Nucleus accumbens (tissue), 56 donors: ENCODE results near the gene TDRD12.

Source experiments
- DNase-seq, 56 donors: peaks; one replicate each; lab custom pipeline; 2025; lab: John Stamatoyannopoulos, UW

TDRD12 gene

DNA sequence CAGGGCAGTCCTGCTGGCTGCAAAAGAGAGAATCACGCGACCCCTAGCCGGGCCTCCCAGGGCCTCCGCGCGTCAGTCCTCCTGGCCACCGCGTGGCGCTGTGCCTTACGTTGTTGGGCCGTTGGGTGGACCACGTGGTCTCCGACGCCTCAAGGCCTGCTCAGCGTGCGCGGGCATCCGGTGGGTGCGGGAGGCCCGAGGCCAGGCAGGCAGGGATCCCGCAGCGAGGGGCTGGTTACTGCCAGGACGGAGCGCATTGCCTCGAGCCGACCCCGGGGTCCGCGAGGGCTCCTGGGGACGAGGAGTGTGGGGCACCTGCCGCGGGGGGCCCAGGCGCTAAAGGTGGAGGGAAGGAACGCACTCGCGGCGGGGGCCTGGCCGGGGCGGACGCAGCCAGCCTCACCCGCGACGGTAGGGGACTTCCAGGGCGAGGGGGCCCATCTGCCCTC, at the start of gene TDRD12:
TDRD12 (plus strand) TSS at position 157 of the 449 bp plus-strand sequence. CDS start 306 bp downstream, outside the sequence.
- DNase-seq: no peak

GRCh38 chr19:32671883-32672593, 47.5 kb upstream of the TDRD12 start:
- DNase-seq: no peak

GRCh38 chr19:32672841-32673240, 46.7 kb upstream of the TDRD12 start:
- DNase-seq: no peak

DNA sequence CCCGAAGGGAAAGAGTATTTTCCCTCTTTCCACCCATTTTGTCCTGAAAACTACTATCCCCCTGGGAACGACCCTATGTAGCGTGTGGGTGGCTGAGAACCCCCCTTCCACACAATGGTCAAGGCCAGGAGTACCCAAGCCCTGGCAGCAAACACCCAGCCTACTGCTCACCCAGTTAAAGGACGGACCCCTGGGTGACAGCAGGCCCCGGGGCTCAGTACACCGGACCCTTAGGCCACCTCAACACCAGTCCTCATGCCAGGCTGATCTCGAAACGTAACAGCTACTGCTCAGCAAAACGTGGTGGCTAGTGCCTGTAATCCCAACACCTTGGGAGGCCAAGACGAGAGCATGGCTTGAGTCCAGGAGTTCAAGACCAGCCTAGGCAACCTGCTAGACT, 46.0 kb upstream of the TDRD12 start:
- DNase-seq: no peak

DNA sequence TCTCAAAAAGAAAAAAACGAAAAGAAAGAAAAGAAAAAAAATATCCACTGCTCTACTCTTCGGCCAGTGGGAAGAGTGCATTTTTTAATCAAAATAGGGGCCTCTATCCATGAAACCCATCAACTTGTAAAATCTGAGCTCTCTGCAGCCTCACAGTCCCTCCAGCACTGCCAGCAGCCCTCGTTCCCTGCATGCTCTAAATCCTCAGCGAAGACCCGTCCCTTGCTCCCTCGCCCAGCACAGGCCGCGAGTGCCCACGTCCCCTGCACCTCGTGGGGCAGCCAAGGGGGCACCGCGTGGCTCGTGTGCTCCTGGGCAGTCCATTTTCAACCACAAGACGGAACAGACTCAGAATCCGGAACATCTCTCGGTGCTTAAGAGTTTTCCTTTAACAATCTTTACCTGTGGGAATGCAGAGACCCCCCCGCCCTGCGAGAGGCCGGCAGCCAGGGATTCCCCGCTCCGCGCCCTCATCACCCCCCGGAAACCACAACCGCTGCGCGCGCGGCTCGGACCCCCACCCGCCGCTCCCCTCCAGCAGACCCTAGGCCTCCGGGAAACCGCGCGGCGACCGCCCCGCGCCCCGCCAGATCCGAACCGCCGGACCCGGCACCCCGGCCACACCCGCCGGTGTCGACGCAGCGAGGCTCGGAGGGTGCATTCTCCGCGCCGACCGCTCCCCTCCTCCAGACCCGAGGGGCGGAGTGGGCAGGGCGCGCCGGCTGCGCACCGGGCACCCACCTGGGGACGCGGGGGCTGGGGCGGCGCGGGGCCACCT, 45.2 kb upstream of the TDRD12 start:
- peak in 3 of 56 donors; percentile 11 to 44 (median 28) for DNase-seq

DNA sequence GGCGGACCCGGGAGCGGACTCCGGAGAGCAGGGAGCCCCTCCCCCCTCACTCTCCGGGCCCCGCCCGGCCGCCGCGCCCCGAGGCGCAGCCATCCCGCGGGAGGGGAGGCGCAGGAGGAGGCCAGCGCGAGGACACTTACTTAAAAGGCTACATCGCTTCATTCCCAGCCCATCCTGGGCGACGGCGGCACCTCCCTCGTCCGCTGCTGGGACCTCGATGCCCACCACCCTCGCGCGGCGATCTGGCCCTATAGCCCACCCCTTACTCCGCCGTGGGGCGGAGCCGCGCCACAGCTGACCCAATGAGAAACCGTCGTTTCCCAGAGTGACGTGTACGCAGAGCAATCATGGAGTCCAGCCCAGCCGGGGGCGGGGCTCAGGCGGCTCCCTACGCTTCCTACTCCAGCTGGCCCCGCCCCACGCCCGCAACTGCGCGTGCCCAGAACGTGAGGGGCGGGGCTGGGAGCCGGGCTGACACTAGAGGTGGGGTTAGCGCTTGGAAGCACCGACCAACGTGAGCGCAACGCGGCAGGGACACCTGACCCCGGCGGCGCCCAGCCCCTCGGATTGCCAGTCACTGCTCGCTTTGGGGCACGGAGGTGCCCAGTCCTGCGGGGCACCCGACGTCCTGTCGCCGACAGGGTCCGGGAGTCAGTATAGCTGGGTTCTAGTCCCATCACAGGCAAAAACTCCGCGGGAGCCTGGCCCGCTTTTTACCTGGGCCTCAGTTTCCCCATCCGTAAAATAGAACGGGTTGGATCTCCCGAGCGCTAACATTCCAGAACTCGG, 44.4 kb upstream of the TDRD12 start, which contains the start of gene ANKRD27:
ANKRD27 (minus strand) TSS at position 250 of the 789 bp plus-strand sequence. CDS start 16,165 bp downstream, outside the sequence.
- DNase-seq: peak; percentile 80 to 99 (median 95)

GRCh38 chr19:32675720-32676185, 43.8 kb upstream of the TDRD12 start, which contains the start of gene RGS9BP:
RGS9BP (plus strand) TSS chr19:32675848; CDS start chr19:32676264, 416 bp downstream.
- peak in 45 of 56 donors; percentile 13 to 88 (median 71) for DNase-seq

DNA sequence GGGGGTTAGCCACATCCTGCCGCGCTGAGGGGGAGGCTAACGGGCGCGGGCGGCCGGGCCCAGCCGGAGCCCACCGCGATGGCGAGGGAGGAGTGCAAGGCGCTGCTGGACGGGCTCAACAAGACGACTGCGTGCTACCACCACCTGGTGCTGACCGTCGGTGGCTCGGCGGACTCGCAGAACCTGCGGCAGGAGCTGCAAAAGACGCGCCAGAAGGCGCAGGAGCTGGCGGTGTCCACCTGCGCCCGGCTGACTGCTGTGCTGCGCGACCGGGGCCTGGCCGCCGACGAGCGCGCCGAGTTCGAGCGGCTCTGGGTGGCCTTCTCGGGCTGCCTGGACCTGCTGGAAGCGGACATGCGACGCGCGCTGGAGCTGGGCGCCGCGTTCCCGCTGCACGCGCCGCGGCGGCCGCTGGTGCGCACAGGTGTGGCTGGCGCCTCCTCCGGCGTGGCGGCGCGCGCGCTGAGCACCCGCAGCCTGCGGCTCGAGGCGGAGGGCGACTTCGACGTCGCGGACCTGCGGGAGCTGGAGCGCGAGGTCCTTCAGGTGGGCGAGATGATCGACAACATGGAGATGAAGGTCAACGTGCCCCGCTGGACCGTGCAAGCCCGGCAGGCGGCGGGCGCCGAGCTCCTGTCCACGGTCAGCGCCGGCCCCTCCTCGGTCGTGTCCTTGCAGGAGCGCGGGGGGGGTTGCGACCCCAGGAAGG, 43.2 kb upstream of the TDRD12 start:
- no peak for DNase-seq

DNA sequence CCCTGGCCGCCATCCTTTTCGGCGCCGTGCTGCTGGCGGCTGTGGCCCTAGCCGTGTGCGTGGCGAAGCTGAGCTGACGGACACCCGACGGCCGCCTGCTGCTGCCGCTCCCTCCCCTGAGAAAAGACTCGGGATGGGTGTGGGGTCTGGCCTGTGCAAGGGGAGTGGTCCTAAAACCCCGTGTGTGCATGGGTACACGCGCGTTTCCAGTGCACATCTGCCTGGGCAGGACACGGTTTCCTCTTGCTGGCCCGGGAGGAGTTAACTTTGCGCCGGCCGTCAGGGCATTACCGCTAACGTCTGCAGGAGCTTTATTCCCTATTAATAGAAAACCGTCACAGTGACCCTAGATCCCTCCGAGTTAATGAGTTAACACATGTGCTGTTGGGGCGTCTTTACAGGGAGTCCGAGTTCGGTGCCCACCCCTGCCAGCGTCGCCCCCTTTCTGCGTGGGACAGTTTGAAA, 42.6 kb upstream of the TDRD12 start:
- DNase-seq: no peak

DNA sequence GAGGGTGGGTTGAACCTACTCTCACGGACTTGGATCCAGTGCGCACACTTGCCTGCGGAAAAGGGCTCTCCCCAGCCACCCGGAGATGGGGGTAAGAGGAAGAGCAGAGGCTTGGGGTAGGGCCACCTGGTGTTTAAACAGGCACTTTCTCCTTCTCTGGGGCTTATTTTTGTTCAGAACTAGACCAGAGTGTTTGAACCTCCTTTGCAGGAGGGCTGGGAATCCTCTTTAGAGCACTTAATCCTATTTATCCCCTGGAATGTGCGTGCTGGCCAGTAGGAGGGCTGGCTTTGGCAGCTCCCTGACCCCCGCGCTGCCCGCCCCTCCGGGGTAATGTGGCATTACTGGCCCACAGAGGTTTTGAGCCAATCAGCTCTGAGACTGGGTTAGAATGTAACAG, 41.9 kb upstream of the TDRD12 start:
- DNase-seq: no peak

DNA sequence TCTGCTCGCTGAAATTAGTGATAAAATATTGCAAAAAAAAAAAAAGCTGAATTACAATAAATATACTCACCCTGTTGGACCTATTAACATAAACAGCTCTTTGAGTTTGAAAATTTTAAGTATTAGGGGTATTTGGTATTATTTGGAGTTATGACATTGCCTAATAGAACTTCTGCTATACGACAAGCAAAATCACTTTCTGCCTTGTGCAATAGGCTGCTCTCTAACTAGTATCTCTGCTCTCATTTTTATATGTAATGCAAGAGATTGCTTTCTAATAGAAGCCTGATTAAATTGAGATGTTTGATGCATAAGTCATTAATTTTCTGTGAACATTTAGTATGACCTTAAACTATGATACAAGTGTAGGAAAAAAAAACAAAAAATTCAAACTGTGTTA, 38.6 kb upstream of the TDRD12 start:
- DNase-seq: no peak

DNA sequence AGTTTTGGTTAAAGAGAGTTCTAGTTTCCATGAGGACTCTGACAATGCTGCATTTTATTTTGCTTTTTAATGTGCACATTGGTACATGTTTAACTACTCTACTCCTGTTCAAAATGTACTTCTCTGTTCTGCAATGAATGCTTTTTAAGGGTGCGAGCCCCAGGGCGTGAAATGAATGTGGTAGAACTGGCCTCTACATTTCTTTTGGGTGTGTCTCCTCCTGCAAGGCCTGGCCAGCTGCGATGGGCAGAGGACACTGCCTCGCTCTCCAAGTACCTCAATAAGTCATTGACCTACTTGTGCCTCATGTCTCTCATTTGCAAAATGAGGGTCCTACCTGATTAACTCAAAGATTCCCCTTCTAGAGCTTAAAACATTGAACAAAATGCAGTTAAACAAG, 37.2 kb upstream of the TDRD12 start:
- no peak for DNase-seq

- DNase-seq: no peak
These were observed 32.6 kb upstream of the TDRD12 start for GRCh38 chr19:32686847-32687475.

DNA sequence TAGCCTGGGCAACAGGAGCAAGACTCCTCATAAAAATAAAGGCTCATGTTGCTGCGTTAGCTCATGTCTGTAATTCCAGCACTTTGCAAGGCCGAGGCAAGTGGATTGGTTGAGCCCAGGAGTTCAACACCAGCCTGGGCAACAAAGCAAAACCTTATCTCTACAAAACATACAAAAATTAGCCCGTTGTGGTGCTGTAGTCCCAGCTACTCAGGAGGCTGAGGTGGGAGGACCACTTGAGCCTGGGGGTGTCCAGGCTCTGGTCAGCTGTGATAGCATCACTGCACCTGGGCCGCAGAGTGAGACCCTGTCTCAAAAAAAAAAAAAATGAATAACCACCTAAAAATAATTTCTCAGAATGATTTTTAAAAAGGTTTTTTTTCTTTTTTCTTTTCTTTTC, 31.9 kb upstream of the TDRD12 start:
- DNase-seq: no peak

DNA sequence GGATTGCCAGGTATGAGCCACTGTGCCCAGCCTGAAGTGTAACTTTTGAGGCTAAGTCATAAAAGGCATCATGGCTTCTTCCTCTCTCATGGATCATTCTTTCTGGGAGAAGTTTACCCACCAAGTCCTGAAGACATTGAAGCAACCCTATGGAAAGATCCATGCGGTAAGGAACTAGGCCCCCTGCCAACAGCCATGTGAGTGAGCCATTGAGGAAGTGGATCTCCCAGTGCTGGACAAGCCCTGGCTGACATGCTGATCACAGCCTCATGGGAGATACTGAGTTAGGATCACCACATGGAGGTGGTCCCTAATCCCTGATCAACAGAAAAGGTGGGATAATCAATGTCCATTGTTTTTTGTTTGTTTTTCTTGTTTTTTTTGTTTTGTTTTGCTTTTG, 31.3 kb upstream of the TDRD12 start:
- no peak for DNase-seq

DNA sequence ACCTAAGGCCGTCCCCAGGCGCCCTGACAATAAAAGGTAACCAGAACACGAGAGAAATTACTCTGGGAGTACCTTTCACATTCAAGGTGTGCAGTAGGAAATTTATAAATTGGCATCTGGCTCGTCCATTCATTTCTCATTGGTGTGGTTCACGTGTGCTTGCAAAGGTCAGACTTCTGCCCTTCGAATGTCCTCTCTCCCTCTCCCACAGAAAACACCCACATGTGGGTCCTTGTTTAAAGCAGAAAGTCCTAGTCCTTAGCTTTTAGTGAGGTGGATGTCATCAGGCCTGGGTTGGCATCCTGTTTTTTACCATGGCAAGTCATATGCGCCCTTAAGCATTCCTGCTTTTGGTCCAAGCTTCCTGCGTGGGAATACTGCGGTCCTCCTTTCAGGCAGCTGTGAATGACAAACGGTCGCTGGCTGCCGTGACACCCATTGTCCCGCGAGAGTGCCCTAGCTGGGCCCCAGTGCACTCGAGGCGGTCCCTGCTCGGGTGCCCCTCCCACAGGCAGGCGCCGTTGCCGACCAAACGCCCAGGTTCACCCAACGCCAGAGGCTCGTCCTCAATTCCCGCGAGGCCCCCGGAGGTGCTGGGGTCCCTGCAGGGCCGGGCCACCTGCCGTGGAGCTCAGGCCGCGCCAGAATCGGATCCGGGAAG, 28.1 kb upstream of the TDRD12 start, which contains the start of gene NUDT19:
NUDT19 (plus strand) TSS at position 531 of the 661 bp plus-strand sequence. CDS start 140 bp downstream, outside the sequence.
- peak; percentile 36 to 88 (median 70) for DNase-seq

DNA sequence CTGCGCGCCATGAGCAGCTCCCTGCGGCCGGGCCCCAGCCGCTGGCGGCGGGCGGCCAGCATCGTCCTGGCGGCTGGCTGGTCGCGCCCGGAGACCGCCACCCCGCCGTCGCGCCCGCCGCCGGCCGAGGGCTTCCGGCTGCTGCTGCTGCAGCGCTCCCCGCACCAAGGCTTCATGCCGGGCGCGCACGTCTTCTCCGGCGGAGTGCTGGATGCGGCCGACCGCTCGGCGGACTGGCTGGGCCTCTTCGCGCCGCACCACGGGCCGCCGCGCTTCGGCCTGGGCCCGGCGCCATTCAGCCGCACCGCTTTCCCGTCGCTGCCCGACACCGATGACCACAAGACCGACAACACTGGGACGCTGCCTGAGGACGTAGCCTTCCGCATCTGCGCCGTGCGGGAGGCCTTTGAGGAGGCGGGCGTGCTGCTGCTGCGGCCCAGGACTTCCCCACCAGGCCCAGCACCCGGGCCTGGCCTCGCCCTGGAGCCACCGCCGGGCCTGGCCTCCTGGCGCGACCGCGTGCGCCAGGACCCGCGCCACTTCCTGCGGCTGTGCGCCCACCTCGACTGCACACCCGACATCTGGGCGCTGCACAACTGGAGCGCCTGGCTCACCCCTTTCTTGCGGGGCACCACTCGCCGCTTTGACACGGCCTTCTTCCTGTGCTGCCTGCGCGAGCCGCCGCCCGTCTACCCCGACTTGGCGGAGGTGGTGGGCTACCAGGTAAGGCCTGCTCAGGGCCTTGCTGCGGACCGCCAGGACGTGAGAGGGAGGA, 27.4 kb upstream of the TDRD12 start:
- peak in 48 of 56 donors; percentile 5 to 73 (median 45) for DNase-seq

DNA sequence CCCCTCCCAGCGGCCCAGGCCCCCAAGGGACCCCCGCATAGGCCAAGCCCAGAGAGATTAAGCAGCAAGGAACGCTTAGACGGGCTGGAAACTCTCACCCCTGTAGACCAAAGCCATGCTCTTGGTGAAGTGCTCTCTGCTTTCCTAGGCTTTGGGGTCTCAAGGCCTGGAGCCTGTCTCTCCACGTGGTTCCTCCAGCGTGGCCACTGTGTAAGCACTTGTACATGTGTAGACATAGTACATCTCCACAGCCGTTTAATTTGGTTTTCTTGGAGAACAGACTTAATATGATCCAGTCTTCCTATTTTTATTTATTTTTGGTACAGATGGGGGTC, 26.9 kb upstream of the TDRD12 start:
- DNase-seq: no peak
